ENCODE measurements around the gene TBC1D22B.
A peak's percentile ranks its signal among the peaks of the same experiment; 100 is the strongest.

TBC1D22B gene

GRCh38 chr6:37362101-37362828, 104.7 kb downstream of the TBC1D22B start:
- H3K4me3 ChIP-seq (ENCODE audit: low read depth, low read length) = no peak overlapping the region
- peaks cover 38% of the 10 kb centered on the region for H3K4me1 ChIP-seq
- H3K9me3 ChIP-seq = no peaks in the 10 kb centered on the region
- H3K36me3 ChIP-seq = peaks cover 20% of the 10 kb centered on the region; the same call in 1 of the 2 replicates
- DNase-seq = peak; percentile 43
- no peaks in the 10 kb centered on the region for H3K27me3 ChIP-seq
- TF ChIP-seq CTCF (IDR thresholded peaks at IDR 0.05; ENCODE audit: low read depth, low read length) = no peak

GRCh38 chr6:37365791-37366190, 108.2 kb downstream of the TBC1D22B start:
- Histone ChIP-seq H3K9me3 (no peaks in the 10 kb centered on the region), H3K36me3 (peaks cover 24% of the 10 kb centered on the region), H3K27me3 (no peaks in the 10 kb centered on the region), H3K4me3 (ENCODE audit: low read depth, low read length) (no peak overlapping the region), H3K4me1 (peaks cover 23% of the 10 kb centered on the region)
- peak; percentile 45 for TF ChIP-seq CTCF (IDR thresholded peaks at IDR 0.05; ENCODE audit: low read depth, low read length)
- no peak for DNase-seq

- TF ChIP-seq CTCF (IDR thresholded peaks at IDR 0.05; ENCODE audit: low read depth, low read length) = no peak
- H3K27me3 ChIP-seq = no peaks in the 10 kb centered on the region
- no peak for DNase-seq
- peaks cover 27% of the 10 kb centered on the region for H3K36me3 ChIP-seq
- H3K4me1 ChIP-seq = peaks cover 21% of the 10 kb centered on the region
- no peaks in the 10 kb centered on the region for H3K9me3 ChIP-seq
- no peak overlapping the region for H3K4me3 ChIP-seq (ENCODE audit: low read depth, low read length)
These were observed 109.3 kb downstream of the TBC1D22B start for GRCh38 chr6:37366910-37367309.

GRCh38 chr6:37368961-37369320, 111.4 kb downstream of the TBC1D22B start:
- no peak for TF ChIP-seq CTCF (IDR thresholded peaks at IDR 0.05; ENCODE audit: low read depth, low read length)
- DNase-seq = no peak
- Histone ChIP-seq H3K27me3 (no peaks in the 10 kb centered on the region), H3K36me3 (peaks cover 23% of the 10 kb centered on the region), H3K4me1 (peaks cover 9% of the 10 kb centered on the region; the same call in 1 of the 2 replicates), H3K9me3 (no peaks in the 10 kb centered on the region), H3K4me3 (ENCODE audit: low read depth, low read length) (no peak overlapping the region)

- no peak for TF ChIP-seq CTCF (IDR thresholded peaks at IDR 0.05; ENCODE audit: low read depth, low read length)
- Histone ChIP-seq H3K4me3 (ENCODE audit: low read depth, low read length) (no peak overlapping the region), H3K9me3 (no peaks in the 10 kb centered on the region), H3K36me3 (peaks cover 26% of the 10 kb centered on the region), H3K27me3 (no peaks in the 10 kb centered on the region), H3K4me1 (peaks cover 9% of the 10 kb centered on the region; the same call in 1 of the 2 replicates)
- DNase-seq = no peak
These were observed 112.0 kb downstream of the TBC1D22B start for GRCh38 chr6:37369321-37370201.

Measured in BE2C (cell line).